GM21529 (cell line): ENCODE measurements around the gene SLC41A1.

Experiments used
- ATAC-seq: cut with Tn5 transposase; IDR thresholded peaks from one replicate; pipeline ENCODE4 v1.9.1; 2021; ENCODE audit not compliant: unreplicated experiment

SLC41A1 gene

DNA sequence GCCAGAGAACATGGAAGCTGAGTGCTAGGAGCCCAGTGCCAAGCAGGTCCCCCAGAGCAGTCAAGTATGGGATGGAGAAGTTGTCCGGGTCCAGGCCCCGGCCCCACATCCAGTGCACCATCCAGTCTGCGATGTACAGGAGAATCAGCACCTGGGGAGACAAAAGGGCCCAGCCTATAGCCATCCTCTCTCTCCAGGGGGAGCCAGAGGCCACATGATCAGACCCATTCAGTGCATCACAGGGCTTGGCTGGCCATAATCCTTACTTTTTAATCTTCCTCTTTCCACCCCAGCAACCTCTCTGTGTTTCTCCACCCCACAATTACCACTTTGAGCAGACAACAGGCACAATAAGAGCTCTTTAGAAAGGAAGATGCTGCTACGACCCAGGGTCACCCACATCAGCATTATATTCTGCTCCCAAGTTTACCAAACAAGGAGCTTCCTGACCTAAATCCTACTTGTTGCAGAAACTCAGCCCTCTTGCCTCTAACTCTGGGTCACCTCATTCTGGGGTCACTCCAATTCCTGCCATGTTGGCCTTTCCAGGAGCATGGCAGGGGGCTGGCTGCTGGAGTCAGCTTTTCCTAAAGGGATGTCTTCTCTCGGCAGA lies 21.3 kb downstream of the SLC41A1 start:
- no peak for ATAC-seq

DNA sequence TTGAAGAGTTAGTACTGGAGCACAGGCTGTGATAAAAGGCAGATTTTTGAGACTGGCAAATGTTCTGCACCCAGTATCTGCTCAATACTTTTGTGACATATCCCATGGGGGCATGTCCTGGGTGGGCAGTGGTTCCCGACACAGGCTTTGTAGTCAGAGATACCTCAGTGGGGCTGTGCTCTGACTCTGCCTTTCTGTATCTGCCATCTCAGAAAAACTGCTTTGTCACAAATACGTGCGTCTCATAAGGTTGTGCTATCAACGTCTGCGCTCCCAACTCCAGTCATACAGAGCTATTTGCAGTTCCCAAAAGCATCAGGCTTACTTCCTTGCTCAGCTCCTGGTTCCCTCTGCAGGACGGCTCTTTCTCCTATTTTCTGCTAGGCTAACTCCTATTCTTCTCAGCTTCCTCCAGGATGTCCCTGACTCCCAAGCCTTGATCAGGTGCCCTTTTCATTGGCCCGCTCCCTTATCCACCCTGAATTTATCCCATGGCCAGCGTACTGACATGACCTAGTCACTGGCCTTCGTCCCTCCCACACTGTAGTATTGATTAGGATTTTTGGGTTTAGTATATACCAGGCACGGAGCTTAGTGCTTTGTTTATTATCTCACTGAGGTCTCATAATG lies 25.6 kb downstream of the SLC41A1 start:
- ATAC-seq = no peak

DNA sequence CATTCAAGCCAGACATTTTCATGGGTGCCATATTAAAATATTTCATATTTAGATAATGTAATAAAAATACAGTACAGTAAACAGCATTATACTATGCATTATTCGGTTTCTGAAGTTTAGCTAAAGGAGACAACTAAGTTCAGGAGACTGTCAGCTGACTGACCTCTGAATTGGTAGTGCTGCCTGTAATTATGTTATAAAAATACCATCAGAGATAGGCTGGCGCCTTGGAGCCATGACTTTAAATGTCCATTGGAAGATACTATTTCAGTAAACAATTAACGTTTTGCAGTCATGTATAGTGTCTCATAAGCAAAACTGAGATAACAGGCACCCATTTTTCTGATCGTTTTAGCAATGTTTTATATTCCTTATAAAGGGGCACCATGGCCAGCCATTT lies 26.4 kb downstream of the SLC41A1 start:
- ATAC-seq = no peak

DNA sequence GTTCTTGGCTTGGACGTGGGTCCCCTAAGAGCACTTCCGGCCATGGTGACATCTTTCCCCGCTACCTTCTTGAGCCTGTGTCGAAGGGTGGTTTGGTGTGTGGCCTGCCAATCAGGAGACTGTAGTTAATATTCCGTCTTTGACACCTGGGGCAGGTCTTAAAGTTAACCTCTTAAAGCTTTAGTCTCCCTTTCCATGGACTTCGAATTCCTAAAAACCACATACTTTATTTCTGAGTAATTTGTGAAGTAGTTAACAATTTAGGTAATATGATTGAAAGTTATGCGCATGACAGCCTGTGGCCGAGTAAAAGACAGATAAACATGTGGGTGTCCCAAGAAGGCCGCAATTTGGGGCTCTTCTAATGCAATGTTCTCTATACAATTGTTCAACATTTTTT lies 27.6 kb downstream of the SLC41A1 start:
- ATAC-seq = no peak

DNA sequence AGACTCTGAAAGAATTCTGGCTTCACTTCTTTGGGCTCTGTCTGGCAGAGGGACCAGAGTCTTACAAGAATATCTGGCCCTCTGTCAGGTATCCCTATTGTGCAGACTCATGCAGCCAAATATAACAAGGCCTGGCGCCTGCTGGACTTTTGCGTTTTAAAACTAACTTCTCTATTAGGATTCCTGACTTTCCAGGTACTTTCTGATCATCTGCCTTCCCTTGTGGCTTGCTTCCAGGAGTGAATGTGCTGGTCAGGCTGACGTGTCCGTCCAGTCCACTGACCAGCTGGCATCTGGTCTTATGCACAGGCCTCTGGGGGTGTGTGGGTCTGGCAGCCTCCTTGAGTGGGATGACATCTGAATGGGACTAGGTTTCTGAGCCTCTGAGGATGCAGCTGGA lies 29.1 kb downstream of the SLC41A1 start:
- ATAC-seq = no peak

DNA sequence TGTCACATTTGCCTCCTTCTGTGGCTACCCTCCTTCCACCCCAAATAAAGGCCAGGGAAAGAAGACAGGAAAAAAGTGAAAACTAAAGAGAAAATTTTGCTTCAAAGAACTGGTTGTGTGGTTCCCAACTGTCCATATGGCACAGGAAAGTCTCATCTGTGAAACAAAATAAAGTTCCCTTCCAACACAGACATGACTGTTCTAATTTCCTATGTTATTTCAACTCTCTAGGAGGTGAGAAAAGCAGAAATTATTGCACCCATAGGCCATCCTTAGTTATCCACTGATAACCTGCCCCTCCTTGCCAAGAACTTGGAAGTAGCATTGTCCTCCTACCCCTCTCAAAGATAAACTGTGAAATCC lies 29.6 kb downstream of the SLC41A1 start:
- no peak for ATAC-seq

GRCh38 chr1:205782627-205783432 lies 30.2 kb downstream of the SLC41A1 start:
- no peak for ATAC-seq

- ATAC-seq = no peak
Observed at GRCh38 chr1:205780335-205780734, 32.7 kb downstream of the SLC41A1 start.

GRCh38 chr1:205777994-205778393 lies 35.0 kb downstream of the SLC41A1 start:
- no peak for ATAC-seq

GRCh38 chr1:205775717-205776056 lies 37.3 kb downstream of the SLC41A1 start:
- ATAC-seq = no peak

DNA sequence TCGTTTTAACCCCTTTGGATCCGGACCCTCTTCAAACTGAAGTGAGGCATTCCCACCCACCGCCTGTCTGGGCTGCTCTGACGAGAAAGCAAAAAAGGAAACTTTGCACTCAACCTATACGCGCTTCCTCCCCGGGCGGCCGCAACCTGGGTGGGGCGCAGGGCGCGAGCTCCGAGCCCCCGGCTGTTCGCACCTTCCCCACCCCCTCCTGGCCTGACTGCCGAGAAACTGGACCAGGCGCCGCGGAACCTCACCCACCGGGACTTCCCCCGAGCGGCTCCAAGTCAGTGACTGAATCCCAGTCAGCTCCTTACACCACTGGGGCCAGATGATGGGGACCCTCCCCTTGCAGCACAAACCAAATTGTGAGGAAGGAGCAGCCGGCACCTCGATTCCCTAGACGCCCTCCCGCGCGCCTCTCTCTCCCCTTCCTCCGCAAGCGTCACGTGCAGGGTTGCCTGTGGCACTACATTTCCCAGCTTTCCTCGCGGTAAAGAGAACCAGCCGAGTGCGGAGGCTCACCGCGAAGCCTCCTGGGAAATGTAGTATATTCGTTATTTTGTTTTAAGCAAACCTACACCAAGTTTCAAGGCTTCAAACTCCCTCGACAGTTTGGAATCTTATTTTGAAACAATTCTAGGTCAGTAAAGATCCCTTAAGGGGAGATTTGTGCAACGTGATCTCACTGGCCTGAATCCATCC lies 37.8 kb downstream of the SLC41A1 start, which contains the start of gene RAB29:
RAB29 (minus strand) TSS at position 468 of the 702 bp plus-strand sequence. CDS start 526 bp downstream, outside the sequence.
- ATAC-seq = peak; percentile 80

DNA sequence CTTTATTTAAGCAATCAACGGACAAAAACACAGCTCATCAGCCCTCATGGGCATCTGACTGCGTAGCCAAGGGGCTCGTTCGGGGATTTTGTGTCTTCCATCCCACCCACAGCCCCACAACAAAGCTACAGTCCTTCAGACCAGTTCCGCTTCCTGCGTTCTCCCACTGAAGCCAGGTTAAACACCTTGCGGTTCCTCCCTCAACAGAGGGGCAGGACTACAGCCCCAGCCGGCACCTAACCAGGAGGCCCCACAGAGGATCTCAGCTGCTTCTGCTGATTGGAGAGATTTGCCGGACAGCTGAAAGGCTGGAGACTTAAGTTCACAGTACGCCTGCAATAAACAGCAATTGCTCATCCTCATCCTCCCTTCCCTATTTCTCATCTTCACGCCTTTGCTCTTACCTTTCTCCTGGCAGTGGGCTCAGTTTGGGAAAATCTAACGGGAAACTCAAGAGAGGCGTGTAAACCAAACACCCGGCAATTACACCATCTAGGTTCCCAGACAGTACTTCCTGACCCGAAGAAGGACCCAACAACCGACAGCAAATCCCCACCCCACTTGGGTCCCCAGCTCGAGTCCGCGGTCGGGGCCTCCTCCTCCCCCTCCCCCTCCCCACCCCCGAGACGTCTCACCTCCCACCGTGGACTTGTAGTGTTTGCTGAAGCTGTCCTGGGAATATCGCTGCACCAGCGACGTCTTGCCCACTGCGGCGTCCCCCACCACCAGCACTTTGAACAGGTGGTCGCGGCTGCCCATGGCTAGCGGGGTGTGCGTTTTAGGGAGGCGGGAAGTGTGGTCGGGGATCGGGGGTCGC lies 38.6 kb downstream of the SLC41A1 start:
- no peak for ATAC-seq

- no peak for ATAC-seq
Observed at GRCh38 chr1:205772607-205773032, 40.4 kb downstream of the SLC41A1 start.

DNA sequence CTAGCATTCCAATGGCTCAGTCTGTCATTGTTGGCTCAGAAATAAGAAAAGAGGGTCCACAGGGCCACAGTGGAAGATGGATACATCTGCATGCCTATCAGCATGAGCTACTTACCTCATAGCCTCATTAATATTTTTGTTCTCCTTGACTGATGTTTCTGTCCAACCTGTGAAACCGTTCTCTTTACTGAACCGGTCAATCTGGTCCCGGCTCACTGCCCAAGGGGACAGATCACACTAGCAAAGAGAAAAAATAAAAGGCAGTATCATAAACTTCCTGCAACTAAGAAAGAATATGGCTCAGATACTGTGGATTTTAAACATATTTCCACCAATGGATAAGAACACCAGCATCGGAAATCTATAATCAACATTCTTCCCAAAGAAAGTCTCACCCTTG lies 42.4 kb downstream of the SLC41A1 start:
- ATAC-seq = no peak

GRCh38 chr1:205769641-205770365 lies 43.2 kb downstream of the SLC41A1 start:
- no peak for ATAC-seq

DNA sequence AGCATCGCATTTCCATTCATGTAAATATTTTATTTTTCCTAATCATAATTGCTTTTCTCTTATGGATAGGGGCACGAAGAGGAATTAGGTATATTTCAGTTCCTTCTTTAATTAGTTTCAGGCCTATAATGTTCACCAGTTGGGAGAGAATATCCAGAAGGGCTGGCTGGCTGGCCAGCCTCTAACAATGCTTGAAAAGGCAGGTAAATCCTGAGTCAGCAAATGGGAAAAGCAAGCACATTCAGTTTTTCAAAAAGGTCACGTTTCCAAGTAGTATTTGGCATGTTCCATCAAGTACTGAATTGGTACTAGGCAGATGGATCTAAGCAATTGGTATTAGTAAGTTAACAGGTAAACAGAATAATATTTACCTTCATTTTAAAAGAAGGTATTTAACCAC lies 45.8 kb downstream of the SLC41A1 start:
- no peak for ATAC-seq

DNA sequence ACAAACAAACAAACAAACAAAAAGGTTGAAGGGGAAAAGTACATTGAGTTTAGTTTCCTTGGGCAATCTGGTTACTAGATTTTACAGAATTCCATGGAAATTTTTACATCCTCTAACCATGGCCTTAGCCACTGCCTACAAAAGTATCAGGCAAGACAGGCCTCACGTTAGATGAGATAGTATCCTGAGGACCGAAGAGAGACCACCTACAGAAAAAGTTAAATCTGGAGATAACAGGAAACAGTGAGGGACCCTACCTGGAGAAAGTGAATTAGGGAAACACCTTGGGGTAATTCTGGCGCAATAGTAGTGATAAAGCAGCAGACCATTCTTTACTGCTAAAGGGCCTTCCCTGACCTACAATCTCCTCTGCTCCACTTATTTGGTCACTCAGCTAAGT lies 46.4 kb downstream of the SLC41A1 start:
- ATAC-seq = no peak

DNA sequence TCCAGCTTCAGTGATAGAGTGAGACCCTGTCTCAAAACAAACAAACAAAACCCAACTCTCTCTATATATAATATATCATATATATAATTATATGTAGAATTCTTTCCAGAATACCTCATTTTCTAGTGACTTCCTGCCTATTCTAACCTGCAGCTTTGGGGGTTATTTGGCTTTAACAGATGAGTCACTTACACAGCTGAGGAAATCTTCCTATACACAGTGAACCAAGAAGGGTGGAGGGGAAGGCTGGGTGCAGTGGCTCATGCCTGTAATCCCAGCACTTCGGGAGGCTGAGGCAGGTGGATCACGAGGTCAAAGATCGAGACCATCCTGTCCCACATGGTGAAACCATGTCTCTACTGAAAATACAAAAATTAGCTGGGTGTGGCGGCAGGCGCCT lies 47.0 kb downstream of the SLC41A1 start:
- ATAC-seq = no peak

DNA sequence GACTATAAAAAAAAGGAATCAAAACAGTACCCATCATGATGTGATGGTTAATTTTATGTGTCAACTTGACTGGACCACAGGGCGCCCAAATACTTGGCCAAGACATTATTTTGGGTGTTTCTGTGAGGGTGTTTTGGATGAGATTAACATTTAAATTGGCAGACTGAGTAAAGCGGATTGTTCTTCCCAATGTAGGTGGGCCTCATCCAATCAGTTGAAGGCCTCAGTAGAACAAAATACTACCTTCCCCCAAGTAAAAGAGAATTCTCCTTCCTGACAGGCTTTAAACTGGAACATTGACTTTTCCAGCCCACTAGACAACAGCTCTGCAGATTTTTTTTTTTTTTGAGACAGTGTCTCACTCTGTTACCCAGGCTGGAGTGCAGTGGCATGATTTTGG lies 48.4 kb downstream of the SLC41A1 start:
- no peak for ATAC-seq

GRCh38 chr1:205763980-205764379 lies 49.0 kb downstream of the SLC41A1 start:
- no peak for ATAC-seq
